ENCODE results near the gene PLD1. TPM values are rescaled to one million over a fixed set of nuclear protein-coding genes. Genes with fewer than 3 reads are reported as not detected.

The PLD1 gene
- total RNA-seq, 1 donor from 2014 or later, result 0.21 TPM

GRCh38 chr3:171831936-171832335 lies 21.7 kb upstream of the PLD1 start:
- Histone ChIP-seq H3K9ac (no peak overlapping the region), H3K27me3 (no peaks in the 10 kb centered on the region), H3K27ac (no peak overlapping the region), H3K4me1 (no peaks in the 10 kb centered on the region), H4K20me1 (ENCODE audit: low read depth) (no peaks in the 10 kb centered on the region), H3K4me2 (no peak overlapping the region), H3K9me3 (ENCODE audit: low read depth) (no peaks in the 10 kb centered on the region), H2AFZ (replicated peaks) (no peak overlapping the region), H3K79me2 (ENCODE audit: low read depth) (no peaks in the 10 kb centered on the region), H3K4me3 (no peak overlapping the region), H3F3A (ENCODE audit: low read depth) (no peaks in the 10 kb centered on the region), H3K36me3 (no peaks in the 10 kb centered on the region)
- Mint-ChIP-seq H3K4me1 (peaks cover 35% of the 10 kb centered on the region), H3K9me3 (no peaks in the 10 kb centered on the region), H3K4me3 (no peak overlapping the region), H3K27me3 (ENCODE audit: insufficient read depth, low read depth) (no peaks in the 10 kb centered on the region), H3K36me3 (no peaks in the 10 kb centered on the region), H3K27ac (no peak overlapping the region)
- TF ChIP-seq, protein P1, sequence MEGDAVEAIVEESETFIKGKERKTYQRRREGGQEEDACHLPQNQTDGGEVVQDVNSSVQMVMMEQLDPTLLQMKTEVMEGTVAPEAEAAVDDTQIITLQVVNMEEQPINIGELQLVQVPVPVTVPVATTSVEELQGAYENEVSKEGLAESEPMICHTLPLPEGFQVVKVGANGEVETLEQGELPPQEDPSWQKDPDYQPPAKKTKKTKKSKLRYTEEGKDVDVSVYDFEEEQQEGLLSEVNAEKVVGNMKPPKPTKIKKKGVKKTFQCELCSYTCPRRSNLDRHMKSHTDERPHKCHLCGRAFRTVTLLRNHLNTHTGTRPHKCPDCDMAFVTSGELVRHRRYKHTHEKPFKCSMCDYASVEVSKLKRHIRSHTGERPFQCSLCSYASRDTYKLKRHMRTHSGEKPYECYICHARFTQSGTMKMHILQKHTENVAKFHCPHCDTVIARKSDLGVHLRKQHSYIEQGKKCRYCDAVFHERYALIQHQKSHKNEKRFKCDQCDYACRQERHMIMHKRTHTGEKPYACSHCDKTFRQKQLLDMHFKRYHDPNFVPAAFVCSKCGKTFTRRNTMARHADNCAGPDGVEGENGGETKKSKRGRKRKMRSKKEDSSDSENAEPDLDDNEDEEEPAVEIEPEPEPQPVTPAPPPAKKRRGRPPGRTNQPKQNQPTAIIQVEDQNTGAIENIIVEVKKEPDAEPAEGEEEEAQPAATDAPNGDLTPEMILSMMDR (IDR thresholded peaks at IDR 0.05), result no peak
- TF ChIP-seq EZH2phosphoT487 (IDR thresholded peaks at IDR 0.05) (no peak), EZH2 (IDR thresholded peaks at IDR 0.05) (no peak)
- no peak for DNase-seq (ENCODE audit: low spot score)

DNA sequence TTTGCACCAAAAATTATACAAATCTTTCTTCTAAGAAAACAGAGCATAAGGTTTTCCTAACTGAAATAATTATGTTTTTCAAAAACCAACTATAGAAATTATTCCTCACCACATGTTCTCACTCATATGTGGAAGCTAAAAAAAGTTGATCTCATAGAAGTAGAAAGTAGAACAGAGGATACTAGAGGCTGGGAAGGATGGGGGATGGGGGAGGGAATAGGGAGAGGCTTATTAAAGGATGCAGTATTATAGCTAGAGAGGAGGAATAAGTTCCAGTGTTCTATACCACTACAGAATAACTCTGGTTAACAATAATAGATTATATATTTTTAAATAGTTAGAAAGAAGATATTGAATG lies 20.2 kb upstream of the PLD1 start:
- Mint-ChIP-seq H3K36me3 (no peaks in the 10 kb centered on the region), H3K9me3 (no peaks in the 10 kb centered on the region), H3K27me3 (ENCODE audit: insufficient read depth, low read depth) (no peaks in the 10 kb centered on the region), H3K4me1 (peaks cover 44% of the 10 kb centered on the region), H3K27ac (no peak overlapping the region), H3K4me3 (no peak overlapping the region)
- Histone ChIP-seq H3K36me3 (no peaks in the 10 kb centered on the region), H3K79me2 (ENCODE audit: low read depth) (no peaks in the 10 kb centered on the region), H3K4me3 (no peak overlapping the region), H3K4me1 (no peaks in the 10 kb centered on the region), H4K20me1 (ENCODE audit: low read depth) (no peaks in the 10 kb centered on the region), H3K9me3 (ENCODE audit: low read depth) (no peaks in the 10 kb centered on the region), H3K4me2 (no peak overlapping the region), H3K27me3 (no peaks in the 10 kb centered on the region), H3K9ac (no peak overlapping the region), H3F3A (ENCODE audit: low read depth) (no peaks in the 10 kb centered on the region), H3K27ac (no peak overlapping the region), H2AFZ (replicated peaks) (no peak overlapping the region)
- no peak for DNase-seq (ENCODE audit: low spot score)
- TF ChIP-seq, protein P1 (IDR thresholded peaks at IDR 0.05), result no peak
- TF ChIP-seq EZH2phosphoT487 (IDR thresholded peaks at IDR 0.05) (no peak), EZH2 (IDR thresholded peaks at IDR 0.05) (no peak)

GRCh38 chr3:171829841-171830517 lies 19.7 kb upstream of the PLD1 start:
- TF ChIP-seq, protein P1 (IDR thresholded peaks at IDR 0.05), result peak; percentile 63
- TF ChIP-seq EZH2phosphoT487 (IDR thresholded peaks at IDR 0.05), result no peak
- no peak overlapping the region for H3K4me3 Mint-ChIP-seq
- H3K4me1 Mint-ChIP-seq, result peaks cover 45% of the 10 kb centered on the region
- Histone ChIP-seq H2AFZ (replicated peaks) (peak overlapping the region; percentile 66), H4K20me1 (ENCODE audit: low read depth) (no peaks in the 10 kb centered on the region), H3K4me3 (no peak overlapping the region), H3K27me3 (no peaks in the 10 kb centered on the region), H3K79me2 (ENCODE audit: low read depth) (no peaks in the 10 kb centered on the region), H3F3A (ENCODE audit: low read depth) (no peaks in the 10 kb centered on the region), H3K27ac (no peak overlapping the region), H3K9me3 (ENCODE audit: low read depth) (no peaks in the 10 kb centered on the region), H3K4me1 (no peaks in the 10 kb centered on the region), H3K9ac (no peak overlapping the region), H3K4me2 (no peak overlapping the region), H3K36me3 (no peaks in the 10 kb centered on the region)
- no peak overlapping the region for H3K27ac Mint-ChIP-seq
- H3K27me3 Mint-ChIP-seq (ENCODE audit: insufficient read depth, low read depth), result no peaks in the 10 kb centered on the region
- DNase-seq (ENCODE audit: low spot score), result peak; percentile 76
- no peaks in the 10 kb centered on the region for H3K9me3 Mint-ChIP-seq
- H3K36me3 Mint-ChIP-seq, result no peaks in the 10 kb centered on the region
